Neural progenitor cell (in vitro differentiated cells): ENCODE measurements around the gene MKNK1. TPM values are rescaled to one million over a fixed set of nuclear protein-coding genes. Genes with fewer than 3 reads are reported as not detected.

Experiments
- DNase-seq: peaks from one replicate; pipeline ENCODE4 v3.0.0-alpha.2; 2016; ENCODE audit warnings: low spot score
- H2AFZ ChIP-seq: fragments of 200-600 bp; sonication (generic); replicated peaks from 2 replicates; pipeline ENCODE4 v1.6.1; 2016; ENCODE audit warnings: antibody characterized with exemption
- H3F3A ChIP-seq: fragments of 200-600 bp; sonication (generic); 2 replicates; pipeline ENCODE4 v1.6.1; 2016; ENCODE audit warnings: antibody characterized with exemption, low read depth
- H3K27ac ChIP-seq: fragments of 200-600 bp; sonication (generic); 2 replicates; pipeline ENCODE4 v1.5.1; 2016; ENCODE audit warnings: mild to moderate bottlenecking
- H3K27me3 ChIP-seq: fragments of 200-600 bp; sonication (generic); 2 replicates; pipeline ENCODE4 v1.6.1; 2016; ENCODE audit warnings: mild to moderate bottlenecking, moderate library complexity
- H3K36me3 ChIP-seq: fragments of 200-600 bp; sonication (generic); 2 replicates; pipeline ENCODE4 v1.5.1; 2016
- H3K4me1 ChIP-seq: fragments of 200-600 bp; sonication (generic); 2 replicates; pipeline ENCODE4 v1.6.1; 2016; ENCODE audit warnings: mixed run types
- H3K4me2 ChIP-seq: fragments of 200-600 bp; sonication (generic); 2 replicates; pipeline ENCODE4 v1.6.1; 2016
- H3K4me3 ChIP-seq: fragments of 200-600 bp; sonication (generic); 2 replicates; pipeline ENCODE4 v1.5.1; 2016
- H3K79me2 ChIP-seq: fragments of 200-600 bp; sonication (generic); 2 replicates; pipeline ENCODE4 v1.6.1; 2016; ENCODE audit warnings: low read depth
- H3K9ac ChIP-seq: fragments of 200-600 bp; sonication (generic); 2 replicates; pipeline ENCODE4 v1.6.1; 2016
- H3K9me3 ChIP-seq: fragments of 200-600 bp; sonication (generic); 2 replicates; pipeline ENCODE4 v1.5.1; 2016; ENCODE audit warnings: low read depth
- H4K20me1 ChIP-seq: fragments of 200-600 bp; sonication (generic); 2 replicates; pipeline ENCODE4 v1.6.1; 2016; ENCODE audit warnings: low read depth
- H3K27ac Mint-ChIP-seq: 3 replicates; pipeline ENCODE4 v1.8.0; 2021; ENCODE audit warnings: mixed read lengths
- H3K27me3 Mint-ChIP-seq: 2 replicates; pipeline ENCODE4 v1.8.0; 2022; ENCODE audit warnings: low read depth, mild to moderate bottlenecking, inconsistent platforms, moderate library complexity, mixed read lengths; ENCODE audit not compliant: insufficient read depth
- H3K36me3 Mint-ChIP-seq: 3 replicates; pipeline ENCODE4 v1.8.0; 2021; ENCODE audit warnings: mixed read lengths
- H3K4me1 Mint-ChIP-seq: 3 replicates; pipeline ENCODE4 v1.8.0; 2021; ENCODE audit warnings: mixed read lengths
- H3K4me3 Mint-ChIP-seq: 3 replicates; pipeline ENCODE4 v1.8.0; 2021; ENCODE audit warnings: mild to moderate bottlenecking, moderate library complexity, mixed read lengths
- H3K9me3 Mint-ChIP-seq: 3 replicates; pipeline ENCODE4 v1.8.0; 2020; ENCODE audit warnings: mixed read lengths
- EZH2 ChIP-seq: fragments of 200-600 bp; sonication (generic); IDR thresholded peaks from 2 replicates; pipeline ENCODE4 v1.6.1; 2017; ENCODE audit warnings: antibody characterized with exemption, mild to moderate bottlenecking, moderate library complexity
- EZH2phosphoT487 ChIP-seq: fragments of 200-600 bp; sonication (generic); IDR thresholded peaks from 2 replicates; pipeline ENCODE4 v1.6.1; 2017; ENCODE audit warnings: antibody characterized with exemption
- total RNA-seq: library from RNA; depleted of rRNA; stranded (reverse); fragments of >200 nt; gene quantifications from 2 replicates; pipeline ENCODE4 v1.2.3, GENCODE V29; 2015; ENCODE audit warnings: low replicate concordance
- TF ChIP-seq, protein P1 (sequence below): fragments of 200-600 bp; sonication (generic); IDR thresholded peaks from 2 replicates; pipeline ENCODE4 v1.5.1; 2017; ENCODE audit warnings: antibody characterized with exemption, mild to moderate bottlenecking

MKNK1 gene
- total RNA-seq, 1 donor from 2014 or later: 10.5 TPM

DNA sequence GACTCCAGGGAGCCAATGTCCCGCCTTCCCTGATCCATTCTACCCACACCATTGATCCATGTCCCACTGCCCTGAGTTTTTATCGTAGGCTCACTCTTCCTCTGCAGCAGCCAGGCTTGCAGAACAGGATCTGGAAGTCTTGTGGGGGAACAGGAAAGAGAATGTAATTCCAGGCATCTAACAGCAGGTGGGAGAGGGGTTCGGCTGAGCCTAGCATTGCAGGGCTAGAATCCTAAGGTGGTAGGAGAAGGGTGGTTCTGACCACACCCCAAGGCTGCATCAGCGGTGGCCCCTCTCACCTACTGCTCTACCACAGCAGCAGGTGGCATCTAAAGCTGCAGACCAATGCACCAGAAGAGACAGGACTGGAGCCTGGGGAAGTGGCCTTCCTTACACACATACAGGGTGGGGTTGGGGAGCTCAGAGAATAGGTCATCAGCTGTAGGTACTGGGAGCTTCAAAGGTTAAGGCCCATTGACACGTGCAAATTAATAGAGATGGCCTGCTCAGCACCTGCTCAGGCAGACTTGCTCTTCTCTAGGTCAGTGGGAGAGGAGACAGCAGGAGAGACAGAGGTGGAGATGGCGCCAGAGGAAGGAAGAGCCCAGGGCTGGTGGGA, 73.2 kb downstream of the MKNK1 start:
- no peak overlapping the region for H3K27ac Mint-ChIP-seq

DNA sequence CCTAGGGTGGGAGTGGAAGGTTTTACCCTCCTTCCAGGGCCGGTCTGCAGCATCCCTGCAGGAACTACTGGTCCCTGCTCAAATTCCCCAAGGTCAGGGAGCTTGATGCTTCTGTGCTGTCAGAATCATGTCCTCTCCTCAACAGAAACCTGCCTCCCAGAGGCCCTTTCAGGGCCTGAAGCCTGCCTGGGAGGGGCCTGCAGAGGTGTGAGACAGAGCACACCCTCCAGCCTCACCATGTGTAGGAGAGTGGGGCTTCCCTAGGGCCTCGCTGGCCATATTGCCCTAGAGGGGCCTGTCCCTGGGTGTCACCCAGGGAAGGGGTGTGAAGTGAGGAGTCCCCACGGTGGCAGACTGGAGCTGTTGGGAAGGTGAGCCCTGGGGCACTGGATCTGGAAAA, 73.8 kb downstream of the MKNK1 start:
- no peaks in the 10 kb centered on the region for H3K36me3 Mint-ChIP-seq
- H4K20me1 ChIP-seq: peaks cover 49% of the 10 kb centered on the region
- H3K79me2 ChIP-seq: no peaks in the 10 kb centered on the region
- no peak for TF ChIP-seq EZH2phosphoT487
- no peak for TF ChIP-seq EZH2
- TF ChIP-seq, protein P1, sequence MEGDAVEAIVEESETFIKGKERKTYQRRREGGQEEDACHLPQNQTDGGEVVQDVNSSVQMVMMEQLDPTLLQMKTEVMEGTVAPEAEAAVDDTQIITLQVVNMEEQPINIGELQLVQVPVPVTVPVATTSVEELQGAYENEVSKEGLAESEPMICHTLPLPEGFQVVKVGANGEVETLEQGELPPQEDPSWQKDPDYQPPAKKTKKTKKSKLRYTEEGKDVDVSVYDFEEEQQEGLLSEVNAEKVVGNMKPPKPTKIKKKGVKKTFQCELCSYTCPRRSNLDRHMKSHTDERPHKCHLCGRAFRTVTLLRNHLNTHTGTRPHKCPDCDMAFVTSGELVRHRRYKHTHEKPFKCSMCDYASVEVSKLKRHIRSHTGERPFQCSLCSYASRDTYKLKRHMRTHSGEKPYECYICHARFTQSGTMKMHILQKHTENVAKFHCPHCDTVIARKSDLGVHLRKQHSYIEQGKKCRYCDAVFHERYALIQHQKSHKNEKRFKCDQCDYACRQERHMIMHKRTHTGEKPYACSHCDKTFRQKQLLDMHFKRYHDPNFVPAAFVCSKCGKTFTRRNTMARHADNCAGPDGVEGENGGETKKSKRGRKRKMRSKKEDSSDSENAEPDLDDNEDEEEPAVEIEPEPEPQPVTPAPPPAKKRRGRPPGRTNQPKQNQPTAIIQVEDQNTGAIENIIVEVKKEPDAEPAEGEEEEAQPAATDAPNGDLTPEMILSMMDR: no peak
- H3K4me1 Mint-ChIP-seq: peaks cover 32% of the 10 kb centered on the region
- H3K27me3 Mint-ChIP-seq: peaks cover 58% of the 10 kb centered on the region
- peaks cover 100% of the 10 kb centered on the region for H3K27me3 ChIP-seq
- H3K27ac ChIP-seq: no peak overlapping the region
- H3K4me3 ChIP-seq: no peak overlapping the region
- no peak overlapping the region for H3K27ac Mint-ChIP-seq
- H3K4me2 ChIP-seq: no peak overlapping the region
- DNase-seq: no peak
- H3K4me3 Mint-ChIP-seq: no peak overlapping the region
- no peaks in the 10 kb centered on the region for H3K36me3 ChIP-seq
- H3F3A ChIP-seq: peaks cover 24% of the 10 kb centered on the region
- peaks cover 4% of the 10 kb centered on the region for H3K9me3 Mint-ChIP-seq
- H3K4me1 ChIP-seq: peaks cover 14% of the 10 kb centered on the region
- H2AFZ ChIP-seq: no peak overlapping the region
- H3K9me3 ChIP-seq: no peaks in the 10 kb centered on the region
- H3K9ac ChIP-seq: no peak overlapping the region

More for the DNA sequence above, 73.2 kb downstream of the MKNK1 start:
- Histone ChIP-seq H3K79me2 (no peaks in the 10 kb centered on the region), H2AFZ (no peak overlapping the region), H3F3A (peaks cover 18% of the 10 kb centered on the region), H3K9ac (no peak overlapping the region), H3K27ac (no peak overlapping the region), H3K27me3 (peaks cover 100% of the 10 kb centered on the region), H3K36me3 (no peaks in the 10 kb centered on the region), H3K4me2 (no peak overlapping the region), H3K4me1 (peaks cover 8% of the 10 kb centered on the region), H3K4me3 (no peak overlapping the region), H3K9me3 (no peaks in the 10 kb centered on the region), H4K20me1 (peaks cover 44% of the 10 kb centered on the region)
- H3K27me3 Mint-ChIP-seq: peaks cover 56% of the 10 kb centered on the region
- TF ChIP-seq, protein P1: peak; percentile 15
- no peak for TF ChIP-seq EZH2phosphoT487
- peak overlapping the region; percentile 75 for H3K4me3 Mint-ChIP-seq
- peaks cover 26% of the 10 kb centered on the region for H3K4me1 Mint-ChIP-seq
- H3K9me3 Mint-ChIP-seq: peaks cover 4% of the 10 kb centered on the region
- no peaks in the 10 kb centered on the region for H3K36me3 Mint-ChIP-seq
- peak; percentile 42 for DNase-seq

DNA sequence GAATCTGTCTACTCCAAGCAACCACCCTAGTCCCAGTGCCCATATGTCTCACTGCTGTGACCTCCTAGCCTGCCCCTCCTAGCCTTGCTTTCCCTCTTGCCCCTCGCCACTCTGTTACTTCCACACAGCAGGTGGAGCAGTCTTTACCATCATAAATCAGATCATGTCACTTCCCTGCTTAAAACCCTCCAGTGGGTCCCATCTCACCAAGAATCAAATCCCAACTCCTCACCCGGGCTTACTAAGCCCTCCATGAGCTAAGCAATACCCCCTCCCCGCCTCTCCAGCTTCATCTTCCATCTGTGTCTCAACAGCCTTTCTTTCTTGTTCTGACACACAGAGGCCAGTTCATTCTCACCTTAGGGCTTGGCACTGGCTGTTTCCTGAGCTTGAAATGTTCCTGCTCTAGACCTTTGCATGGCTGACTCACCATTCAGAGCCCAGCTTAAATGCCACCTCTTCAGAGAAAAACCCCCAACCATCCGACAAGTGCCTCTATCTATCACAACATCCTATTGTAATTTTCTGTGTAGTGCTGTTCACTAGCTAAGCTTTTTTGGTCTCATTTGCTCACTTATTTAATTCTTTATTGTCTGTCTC, 74.9 kb downstream of the MKNK1 start:
- TF ChIP-seq EZH2phosphoT487 (no peak), EZH2 (no peak)
- TF ChIP-seq, protein P1: no peak
- Mint-ChIP-seq H3K27me3 (peaks cover 54% of the 10 kb centered on the region), H3K27ac (no peak overlapping the region), H3K4me3 (no peak overlapping the region), H3K9me3 (no peaks in the 10 kb centered on the region), H3K36me3 (no peaks in the 10 kb centered on the region), H3K4me1 (peaks cover 41% of the 10 kb centered on the region)
- H3K9me3 ChIP-seq: no peaks in the 10 kb centered on the region
- no peaks in the 10 kb centered on the region for H3K36me3 ChIP-seq
- no peak overlapping the region for H3K9ac ChIP-seq
- H3F3A ChIP-seq: peaks cover 25% of the 10 kb centered on the region
- no peak overlapping the region for H3K4me2 ChIP-seq
- peaks cover 23% of the 10 kb centered on the region for H3K4me1 ChIP-seq
- H3K27ac ChIP-seq: no peak overlapping the region
- H3K27me3 ChIP-seq: peaks cover 100% of the 10 kb centered on the region
- no peak for DNase-seq
- H3K79me2 ChIP-seq: no peaks in the 10 kb centered on the region
- H3K4me3 ChIP-seq: no peak overlapping the region
- no peak overlapping the region for H2AFZ ChIP-seq
- H4K20me1 ChIP-seq: peaks cover 61% of the 10 kb centered on the region
